GM21619 (cell line): ENCODE results near the gene EMC10.
"Not testable (repeated sequence)": the region's sequence is repeated elsewhere in the genome, so short reads cannot be mapped to it uniquely, and the experiment has no call there.

Source experiments
- ATAC-seq: cut with Tn5 transposase; IDR thresholded peaks from one replicate; pipeline ENCODE4 v1.9.1; 2021; ENCODE audit not compliant: unreplicated experiment

Gene EMC10

GRCh38 chr19:50512999-50513745, 36.9 kb downstream of the EMC10 start:
- ATAC-seq, result no peak

GRCh38 chr19:50513746-50514345, 37.5 kb downstream of the EMC10 start, which contains the start of gene ASPDH:
Gene ASPDH (minus strand): TSS chr19:50513913. CDS start chr19:50513823, 90 bp downstream.
- no peak for ATAC-seq

GRCh38 chr19:50514346-50515167, 38.2 kb downstream of the EMC10 start:
- ATAC-seq, result no peak

- no peak for ATAC-seq
Measured at GRCh38 chr19:50515168-50515561, 38.9 kb downstream of the EMC10 start.

GRCh38 chr19:50516456-50516855, 40.1 kb downstream of the EMC10 start:
- ATAC-seq, result no peak

GRCh38 chr19:50516964-50517703, 40.8 kb downstream of the EMC10 start:
- no peak for ATAC-seq

GRCh38 chr19:50517704-50518075, 41.4 kb downstream of the EMC10 start:
- ATAC-seq, result no peak

- ATAC-seq, result no peak
Measured at GRCh38 chr19:50518091-50519005, 42.0 kb downstream of the EMC10 start.

- no peak for ATAC-seq
Measured at GRCh38 chr19:50519006-50519575, 42.8 kb downstream of the EMC10 start.

- ATAC-seq, result no peak
Measured at GRCh38 chr19:50520822-50521465, 44.6 kb downstream of the EMC10 start.

- no peak for ATAC-seq
Measured at GRCh38 chr19:50522881-50523280, 46.6 kb downstream of the EMC10 start.

- not testable (repeated sequence) for ATAC-seq
Measured at GRCh38 chr19:50528052-50528451, 51.7 kb downstream of the EMC10 start.

- ATAC-seq, result no peak
Measured at GRCh38 chr19:50531171-50531612, 54.9 kb downstream of the EMC10 start.

- no peak for ATAC-seq
Measured at GRCh38 chr19:50532952-50533351, 56.6 kb downstream of the EMC10 start.

- no peak for ATAC-seq
Measured at GRCh38 chr19:50534478-50534877, 58.2 kb downstream of the EMC10 start.

- ATAC-seq, result no peak
Measured at GRCh38 chr19:50535672-50536187, 59.4 kb downstream of the EMC10 start.

- ATAC-seq, result no peak
Measured at GRCh38 chr19:50536662-50537305, 60.5 kb downstream of the EMC10 start.

GRCh38 chr19:50537306-50537685, 61.0 kb downstream of the EMC10 start:
- no peak for ATAC-seq
